Measurements from ENCODE around the gene ARHGEF10L. TPM values are rescaled to one million over a fixed set of nuclear protein-coding genes. Genes with fewer than 3 reads are reported as not detected.
A peak's percentile ranks its signal among the peaks of the same experiment; 100 is the strongest.

The ARHGEF10L gene
- total RNA-seq, 1 donor from 2014 or later: 3.1 TPM

DNA sequence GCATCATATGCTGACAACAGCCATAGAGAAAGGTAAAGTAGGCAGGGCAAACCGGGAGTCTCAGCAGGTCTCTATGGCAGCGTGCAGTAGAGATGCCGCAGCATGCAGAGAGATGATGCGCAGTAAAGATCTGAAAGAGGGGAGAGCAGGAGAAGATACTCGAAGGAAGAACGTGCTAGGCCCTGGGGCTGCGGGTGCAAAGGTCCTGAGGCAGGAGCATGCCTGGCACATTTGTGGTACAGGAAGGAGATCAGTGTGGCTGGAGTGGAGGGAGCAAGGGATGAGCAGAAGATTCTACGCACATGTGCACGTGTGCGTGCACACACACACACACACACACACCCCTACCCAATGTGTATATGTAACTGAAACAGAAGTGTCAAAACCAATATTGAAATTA, 45.0 kb downstream of the ARHGEF10L start:
- peaks cover 22% of the 10 kb centered on the region for H3K4me1 Mint-ChIP-seq (ENCODE audit: unreplicated experiment)
- TF ChIP-seq CTCF (IDR thresholded peaks at IDR 0.05; ENCODE audit: unreplicated experiment): no peak
- no peak overlapping the region for H3K4me3 Mint-ChIP-seq (ENCODE audit: unreplicated experiment)
- no peak for DNase-seq (ENCODE audit: low spot score)
- no peaks in the 10 kb centered on the region for H3K9me3 Mint-ChIP-seq (ENCODE audit: unreplicated experiment)
- no peaks in the 10 kb centered on the region for H3K36me3 Mint-ChIP-seq (ENCODE audit: low read depth, unreplicated experiment)
- H3K27ac Mint-ChIP-seq (ENCODE audit: unreplicated experiment): no peak overlapping the region
- peaks cover 4% of the 10 kb centered on the region for H3K27me3 Mint-ChIP-seq (ENCODE audit: unreplicated experiment)

- no peak for DNase-seq (ENCODE audit: low spot score)
- Mint-ChIP-seq H3K4me3 (ENCODE audit: unreplicated experiment) (no peak overlapping the region), H3K36me3 (ENCODE audit: low read depth, unreplicated experiment) (no peaks in the 10 kb centered on the region), H3K9me3 (ENCODE audit: unreplicated experiment) (no peaks in the 10 kb centered on the region), H3K4me1 (ENCODE audit: unreplicated experiment) (peaks cover 18% of the 10 kb centered on the region), H3K27me3 (ENCODE audit: unreplicated experiment) (peaks cover 4% of the 10 kb centered on the region), H3K27ac (ENCODE audit: unreplicated experiment) (no peak overlapping the region)
- no peak for TF ChIP-seq CTCF (IDR thresholded peaks at IDR 0.05; ENCODE audit: unreplicated experiment)
Observed at GRCh38 chr1:17585266-17585987, 45.9 kb downstream of the ARHGEF10L start.

- Mint-ChIP-seq H3K4me1 (ENCODE audit: unreplicated experiment) (peaks cover 16% of the 10 kb centered on the region), H3K4me3 (ENCODE audit: unreplicated experiment) (peak overlapping the region; percentile 23), H3K9me3 (ENCODE audit: unreplicated experiment) (no peaks in the 10 kb centered on the region), H3K27ac (ENCODE audit: unreplicated experiment) (no peak overlapping the region), H3K36me3 (ENCODE audit: low read depth, unreplicated experiment) (no peaks in the 10 kb centered on the region), H3K27me3 (ENCODE audit: unreplicated experiment) (peaks cover 4% of the 10 kb centered on the region)
- no peak for DNase-seq (ENCODE audit: low spot score)
- TF ChIP-seq CTCF (IDR thresholded peaks at IDR 0.05; ENCODE audit: unreplicated experiment): no peak
Observed at GRCh38 chr1:17586172-17586964, 46.9 kb downstream of the ARHGEF10L start.

GRCh38 chr1:17587693-17588047, 48.2 kb downstream of the ARHGEF10L start:
- Mint-ChIP-seq H3K4me3 (ENCODE audit: unreplicated experiment) (no peak overlapping the region), H3K27me3 (ENCODE audit: unreplicated experiment) (peaks cover 4% of the 10 kb centered on the region), H3K9me3 (ENCODE audit: unreplicated experiment) (no peaks in the 10 kb centered on the region), H3K4me1 (ENCODE audit: unreplicated experiment) (peaks cover 15% of the 10 kb centered on the region), H3K27ac (ENCODE audit: unreplicated experiment) (peak overlapping the region; percentile 72), H3K36me3 (ENCODE audit: low read depth, unreplicated experiment) (no peaks in the 10 kb centered on the region)
- no peak for TF ChIP-seq CTCF (IDR thresholded peaks at IDR 0.05; ENCODE audit: unreplicated experiment)
- no peak for DNase-seq (ENCODE audit: low spot score)
